ENCODE measurements around the gene CFAP74. TPM values are rescaled to one million over a fixed set of nuclear protein-coding genes. Genes with fewer than 3 reads are reported as not detected.
A peak's percentile ranks its signal among the peaks of the same experiment; 100 is the strongest.

Gene CFAP74
- polyA plus RNA-seq, 4 donors: 0.06 to 2.2 TPM; not detected in 2

DNA sequence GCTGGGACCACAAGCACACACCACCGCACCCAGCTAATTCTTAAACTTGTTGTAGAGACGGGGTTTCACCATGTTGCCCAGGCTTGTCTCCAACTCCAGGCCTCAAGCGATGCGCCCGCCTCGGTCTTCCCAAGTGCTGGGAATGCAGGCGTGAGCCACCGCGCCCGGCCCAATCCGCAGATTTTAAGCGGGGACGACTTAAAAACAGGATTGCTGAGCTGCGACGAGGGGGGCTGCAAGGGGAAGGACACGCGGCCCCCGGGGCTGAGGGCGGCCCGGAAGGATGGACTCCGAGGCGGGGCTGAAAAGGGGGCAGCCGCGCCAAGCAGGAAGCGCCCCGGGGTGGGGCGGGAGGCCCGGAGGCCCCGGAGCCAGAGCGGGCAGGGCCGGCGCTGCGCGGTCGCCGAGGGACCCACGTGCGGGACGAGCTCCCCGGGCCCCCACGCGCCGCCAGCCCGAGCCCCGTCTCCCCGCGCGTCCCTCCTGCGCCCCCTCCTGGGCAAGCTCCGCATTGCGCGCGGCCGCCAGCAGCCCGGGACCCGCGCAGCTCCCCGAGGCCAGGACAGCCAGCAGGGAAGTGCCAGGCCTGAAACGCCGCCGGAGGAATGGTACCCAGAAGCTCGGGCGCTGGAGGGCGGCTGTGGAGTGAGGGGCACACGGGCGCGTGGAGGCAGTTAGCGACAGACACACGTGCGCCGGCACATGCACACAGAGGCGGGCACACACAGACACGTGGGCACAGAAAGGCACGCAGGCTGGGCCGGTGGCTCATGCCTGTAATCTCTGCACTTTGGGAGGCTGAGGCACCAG is 41.1 kb upstream of the CFAP74 start:
- H3K36me3 ChIP-seq (ENCODE audit: control insufficient read depth in 3 of 3, insufficient read depth in 2 of 3, low read depth in 1 of 3, low read length in 3 of 3): no peaks in the 10 kb centered on the region
- 10 to 14% (median 13%) methylated on average over 55 to 75 of the region's 75 CpGs for WGBS, 3 donors
- H3K9me3 ChIP-seq (ENCODE audit: control insufficient read depth in 2 of 2, insufficient read depth in 1 of 2, low read depth in 1 of 2, low read length in 1 of 2): no peaks in the 10 kb centered on the region
- DNase-seq (peak; percentile 62 to 85), FAIRE-seq (no peak)
- peaks cover 0 to 6% (median 2%) of the 10 kb centered on the region in 3 donors for H3K27me3 ChIP-seq (ENCODE audit: control insufficient read depth in 3 of 3, insufficient read depth in 3 of 3, low read length in 3 of 3)
- H3K4me3 ChIP-seq (ENCODE audit: low read depth in 1 of 3, low read length in 3 of 3): peak overlapping the region in 1 of 3 donors; percentile 41
- H3K4me1 ChIP-seq (ENCODE audit: control insufficient read depth in 3 of 3, insufficient read depth in 2 of 3, low read depth in 1 of 3, low read length in 2 of 3): peaks cover 3 to 61% (median 4%) of the 10 kb centered on the region in 3 donors
- H3K27ac ChIP-seq (ENCODE audit: low read depth in 1 of 3, low read length in 2 of 3): no peak overlapping the region

DNA sequence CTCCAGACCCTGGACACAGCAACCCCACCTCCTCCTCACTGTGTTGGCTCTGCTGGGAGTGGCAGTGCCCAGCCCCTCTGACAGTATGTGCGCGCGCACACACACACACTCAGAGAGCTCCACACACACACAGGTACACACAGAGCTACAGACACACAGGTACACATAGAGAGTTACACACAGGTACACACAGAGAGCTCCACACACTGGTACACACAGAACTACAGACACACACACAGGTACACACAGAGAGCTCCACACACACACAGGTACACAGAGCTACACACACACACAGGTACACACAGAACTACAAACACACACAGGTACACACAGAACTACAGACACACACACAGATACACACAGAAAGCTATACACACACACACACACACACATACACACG is 40.3 kb upstream of the CFAP74 start:
- Histone ChIP-seq H3K4me1 (ENCODE audit: control insufficient read depth in 3 of 3, insufficient read depth in 2 of 3, low read depth in 1 of 3, low read length in 2 of 3) (peaks cover 3 to 53% (median 4%) of the 10 kb centered on the region in 3 donors), H3K36me3 (ENCODE audit: control insufficient read depth in 3 of 3, insufficient read depth in 2 of 3, low read depth in 1 of 3, low read length in 3 of 3) (no peaks in the 10 kb centered on the region), H3K27ac (ENCODE audit: low read depth in 1 of 3, low read length in 2 of 3) (no peak overlapping the region), H3K27me3 (ENCODE audit: control insufficient read depth in 3 of 3, insufficient read depth in 3 of 3, low read length in 3 of 3) (peaks cover 0 to 2% (median 0%) of the 10 kb centered on the region in 3 donors), H3K9me3 (ENCODE audit: control insufficient read depth in 2 of 2, insufficient read depth in 1 of 2, low read depth in 1 of 2, low read length in 1 of 2) (no peaks in the 10 kb centered on the region), H3K4me3 (ENCODE audit: low read depth in 1 of 3, low read length in 3 of 3) (no peak overlapping the region)
- FAIRE-seq: no peak
- no peak for DNase-seq
- WGBS, 3 donors: 93 to 99% (median 98%) methylated on average over 4 of the region's 4 CpGs

DNA sequence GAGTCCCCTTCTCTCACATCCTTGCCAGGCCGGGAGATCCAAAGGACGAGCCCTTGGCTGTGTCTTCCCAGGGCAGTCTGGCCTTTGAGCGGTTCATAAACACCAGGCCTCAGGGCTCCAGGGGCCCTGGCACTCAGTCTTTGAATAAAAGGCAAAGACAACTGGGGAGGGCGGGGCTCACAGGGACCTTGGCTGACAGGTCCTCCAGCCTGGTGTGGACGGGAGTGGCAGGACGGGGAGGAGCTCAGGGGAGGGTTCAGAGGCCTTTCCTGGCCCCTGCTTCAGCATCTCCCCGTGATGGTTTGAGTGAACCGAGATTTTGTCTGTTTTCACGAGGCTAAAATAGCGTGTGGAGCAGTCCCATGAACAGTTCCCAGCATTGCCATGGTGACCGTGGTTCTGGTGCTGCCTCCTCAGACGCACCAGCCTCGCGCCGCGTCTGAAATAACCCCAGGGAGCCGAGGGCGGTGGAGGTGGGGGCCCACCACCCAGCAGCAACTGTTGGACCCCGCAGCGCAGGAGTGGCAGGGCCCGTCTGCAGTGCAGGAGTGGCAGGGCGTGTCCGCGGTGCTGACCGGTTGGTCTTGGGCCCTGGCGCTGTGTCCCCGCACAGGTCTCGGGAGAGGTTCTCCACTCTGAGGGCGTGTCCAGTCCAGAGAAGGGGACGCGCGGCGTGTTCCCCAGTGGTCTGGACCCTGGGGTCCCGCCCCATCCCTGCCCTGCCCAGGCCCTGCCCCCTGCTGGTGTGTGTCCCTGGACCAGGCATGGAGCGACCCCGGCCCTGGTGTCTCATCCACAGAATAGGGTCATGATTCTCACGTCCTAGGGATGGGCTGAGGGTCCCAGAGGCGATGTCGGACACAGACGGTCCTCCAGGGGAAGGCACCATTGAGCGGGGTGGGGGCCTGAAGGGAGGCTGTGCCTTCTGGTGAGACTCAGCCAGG is 39.5 kb upstream of the CFAP74 start:
- Histone ChIP-seq H3K9me3 (ENCODE audit: control insufficient read depth in 2 of 2, insufficient read depth in 1 of 2, low read depth in 1 of 2, low read length in 1 of 2) (peaks cover 0 to under 1% of the 10 kb centered on the region in 2 donors), H3K27ac (ENCODE audit: low read depth in 1 of 3, low read length in 2 of 3) (no peak overlapping the region), H3K27me3 (ENCODE audit: control insufficient read depth in 3 of 3, insufficient read depth in 3 of 3, low read length in 3 of 3) (peaks cover 0 to 2% (median 0%) of the 10 kb centered on the region in 3 donors), H3K36me3 (ENCODE audit: control insufficient read depth in 3 of 3, insufficient read depth in 2 of 3, low read depth in 1 of 3, low read length in 3 of 3) (no peaks in the 10 kb centered on the region), H3K4me1 (ENCODE audit: control insufficient read depth in 3 of 3, insufficient read depth in 2 of 3, low read depth in 1 of 3, low read length in 2 of 3) (peaks cover 3 to 45% (median 3%) of the 10 kb centered on the region in 3 donors), H3K4me3 (ENCODE audit: low read depth in 1 of 3, low read length in 3 of 3) (no peak overlapping the region)
- 25 to 65% (median 42%) methylated on average over 40 to 41 of the region's 41 CpGs for WGBS, 3 donors
- DNase-seq (peak; percentile 67 to 68), FAIRE-seq (no peak)

DNA sequence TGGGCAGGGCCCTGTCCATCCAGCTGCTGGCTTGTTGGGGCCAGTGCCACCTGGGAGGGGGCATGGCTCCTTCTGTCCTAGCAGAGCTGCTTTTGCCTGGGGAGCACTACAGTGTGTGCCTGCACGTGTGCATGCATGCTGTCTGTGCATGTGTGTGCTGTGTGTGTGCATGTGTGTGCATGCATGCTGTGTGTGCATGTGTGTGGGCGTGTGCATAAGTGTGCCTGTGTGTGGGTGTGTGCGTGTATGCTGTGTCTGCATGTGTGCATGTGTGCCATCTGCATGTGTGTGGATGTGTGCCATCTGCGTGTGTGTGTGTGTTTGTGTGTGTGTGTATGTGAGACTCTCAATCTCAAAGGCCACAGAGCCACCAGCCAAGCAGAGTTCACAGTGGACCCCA is 38.3 kb upstream of the CFAP74 start:
- no peak for DNase-seq
- no peak overlapping the region for H3K27ac ChIP-seq (ENCODE audit: low read depth in 1 of 3, low read length in 2 of 3)
- H3K4me3 ChIP-seq (ENCODE audit: low read depth in 1 of 3, low read length in 3 of 3): no peak overlapping the region
- WGBS, 3 donors: 79 to 91% (median 84%) methylated on average over 4 of the region's 4 CpGs
- peaks cover 0 to 33% (median 0%) of the 10 kb centered on the region in 3 donors for H3K4me1 ChIP-seq (ENCODE audit: control insufficient read depth in 3 of 3, insufficient read depth in 2 of 3, low read depth in 1 of 3, low read length in 2 of 3)
- no peak for FAIRE-seq
- H3K36me3 ChIP-seq (ENCODE audit: control insufficient read depth in 3 of 3, insufficient read depth in 2 of 3, low read depth in 1 of 3, low read length in 3 of 3): no peaks in the 10 kb centered on the region
- H3K27me3 ChIP-seq (ENCODE audit: control insufficient read depth in 3 of 3, insufficient read depth in 3 of 3, low read length in 3 of 3): no peaks in the 10 kb centered on the region
- peaks cover 0 to 4% of the 10 kb centered on the region in 2 donors for H3K9me3 ChIP-seq (ENCODE audit: control insufficient read depth in 2 of 2, insufficient read depth in 1 of 2, low read depth in 1 of 2, low read length in 1 of 2)

DNA sequence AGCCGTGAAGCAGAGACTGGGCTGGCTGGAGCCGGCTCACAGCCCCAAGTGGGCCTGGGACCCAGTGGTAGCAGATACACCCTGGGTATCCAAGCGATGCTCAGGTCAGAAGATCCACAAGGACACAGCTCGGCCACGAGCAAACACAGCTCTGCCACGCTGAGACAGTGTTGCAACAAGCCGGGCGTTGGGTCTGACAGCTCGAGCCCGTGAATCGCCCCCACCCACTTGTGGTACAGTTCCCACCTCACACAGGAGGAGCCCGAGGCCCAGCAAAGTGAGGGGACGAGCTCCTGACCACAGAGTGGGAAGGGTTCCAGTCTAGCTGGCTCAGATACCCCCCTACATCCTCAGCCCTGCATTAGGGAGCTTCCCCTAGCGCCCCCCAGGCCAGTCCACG is 37.7 kb upstream of the CFAP74 start:
- 79 to 81% (median 81%) methylated on average over 13 to 15 of the region's 15 CpGs for WGBS, 3 donors
- DNase-seq (no peak), FAIRE-seq (no peak)
- H3K27ac ChIP-seq (ENCODE audit: low read depth in 1 of 3, low read length in 2 of 3): no peak overlapping the region
- peaks cover 0 to 27% (median 0%) of the 10 kb centered on the region in 3 donors for H3K4me1 ChIP-seq (ENCODE audit: control insufficient read depth in 3 of 3, insufficient read depth in 2 of 3, low read depth in 1 of 3, low read length in 2 of 3)
- H3K36me3 ChIP-seq (ENCODE audit: control insufficient read depth in 3 of 3, insufficient read depth in 2 of 3, low read depth in 1 of 3, low read length in 3 of 3): no peaks in the 10 kb centered on the region
- no peaks in the 10 kb centered on the region for H3K27me3 ChIP-seq (ENCODE audit: control insufficient read depth in 3 of 3, insufficient read depth in 3 of 3, low read length in 3 of 3)
- H3K4me3 ChIP-seq (ENCODE audit: low read depth in 1 of 3, low read length in 3 of 3): no peak overlapping the region
- peaks cover 0 to 4% of the 10 kb centered on the region in 2 donors for H3K9me3 ChIP-seq (ENCODE audit: control insufficient read depth in 2 of 2, insufficient read depth in 1 of 2, low read depth in 1 of 2, low read length in 1 of 2)

DNA sequence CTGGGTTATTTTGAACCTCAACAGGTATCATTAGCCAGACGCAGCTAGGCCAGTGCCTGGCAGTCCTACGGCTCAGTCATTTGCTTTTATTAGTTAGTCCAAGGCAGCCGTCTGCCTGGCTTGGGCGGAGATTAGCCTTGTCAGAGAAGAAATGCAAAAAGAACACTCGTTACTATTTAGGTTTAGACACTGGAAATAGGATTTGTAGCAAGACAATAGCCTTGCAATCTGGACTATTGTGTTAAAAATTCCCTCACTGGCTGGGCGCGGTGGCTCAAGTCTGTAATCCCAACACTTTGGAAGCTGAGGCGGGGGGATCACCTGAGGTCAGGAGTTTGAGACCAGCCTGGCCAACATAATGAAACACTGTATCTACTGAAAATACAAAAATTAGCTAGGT is 35.7 kb upstream of the CFAP74 start:
- no peak for FAIRE-seq
- H3K36me3 ChIP-seq (ENCODE audit: control insufficient read depth in 3 of 3, insufficient read depth in 2 of 3, low read depth in 1 of 3, low read length in 3 of 3): no peaks in the 10 kb centered on the region
- 85 to 89% (median 86%) methylated on average over 8 of the region's 8 CpGs for WGBS, 3 donors
- H3K4me1 ChIP-seq (ENCODE audit: control insufficient read depth in 3 of 3, insufficient read depth in 2 of 3, low read depth in 1 of 3, low read length in 2 of 3): peaks cover 0 to 12% (median 0%) of the 10 kb centered on the region in 3 donors
- no peak overlapping the region for H3K27ac ChIP-seq (ENCODE audit: low read depth in 1 of 3, low read length in 2 of 3)
- no peak overlapping the region for H3K4me3 ChIP-seq (ENCODE audit: low read depth in 1 of 3, low read length in 3 of 3)
- no peaks in the 10 kb centered on the region for H3K27me3 ChIP-seq (ENCODE audit: control insufficient read depth in 3 of 3, insufficient read depth in 3 of 3, low read length in 3 of 3)
- peaks cover 0 to 4% of the 10 kb centered on the region in 2 donors for H3K9me3 ChIP-seq (ENCODE audit: control insufficient read depth in 2 of 2, insufficient read depth in 1 of 2, low read depth in 1 of 2, low read length in 1 of 2)
- DNase-seq: no peak

DNA sequence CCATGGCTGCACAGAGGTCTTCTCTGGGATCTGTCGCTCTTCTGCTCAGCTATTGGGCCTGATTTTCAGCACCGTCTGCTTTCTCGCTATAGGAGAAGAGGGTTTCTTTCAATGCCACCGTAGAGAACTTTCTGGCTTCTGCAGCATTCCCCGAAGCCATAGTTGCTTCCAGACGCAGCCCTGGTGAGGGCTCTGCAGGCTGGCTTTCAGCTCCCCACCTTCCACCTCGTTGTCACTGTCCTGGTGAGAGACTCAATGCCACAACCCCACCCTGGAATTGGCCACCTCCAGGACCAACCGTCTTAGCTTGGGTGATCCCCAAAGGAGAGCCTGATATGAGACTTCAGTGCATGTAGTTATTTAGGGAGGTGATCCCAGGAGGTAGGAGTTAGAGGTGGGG is 34.6 kb upstream of the CFAP74 start:
- Histone ChIP-seq H3K27ac (ENCODE audit: low read depth in 1 of 3, low read length in 2 of 3) (no peak overlapping the region), H3K27me3 (ENCODE audit: control insufficient read depth in 3 of 3, insufficient read depth in 3 of 3, low read length in 3 of 3) (peaks cover 0 to 1% (median 0%) of the 10 kb centered on the region in 3 donors), H3K4me3 (ENCODE audit: low read depth in 1 of 3, low read length in 3 of 3) (no peak overlapping the region), H3K9me3 (ENCODE audit: control insufficient read depth in 2 of 2, insufficient read depth in 1 of 2, low read depth in 1 of 2, low read length in 1 of 2) (peaks cover 0 to 4% of the 10 kb centered on the region in 2 donors), H3K36me3 (ENCODE audit: control insufficient read depth in 3 of 3, insufficient read depth in 2 of 3, low read depth in 1 of 3, low read length in 3 of 3) (no peaks in the 10 kb centered on the region), H3K4me1 (ENCODE audit: control insufficient read depth in 3 of 3, insufficient read depth in 2 of 3, low read depth in 1 of 3, low read length in 2 of 3) (peaks cover 0 to 6% (median 0%) of the 10 kb centered on the region in 3 donors)
- 85 to 89% (median 86%) methylated on average over 8 of the region's 8 CpGs for WGBS, 3 donors
- no peak for FAIRE-seq
- DNase-seq: no peak

DNA sequence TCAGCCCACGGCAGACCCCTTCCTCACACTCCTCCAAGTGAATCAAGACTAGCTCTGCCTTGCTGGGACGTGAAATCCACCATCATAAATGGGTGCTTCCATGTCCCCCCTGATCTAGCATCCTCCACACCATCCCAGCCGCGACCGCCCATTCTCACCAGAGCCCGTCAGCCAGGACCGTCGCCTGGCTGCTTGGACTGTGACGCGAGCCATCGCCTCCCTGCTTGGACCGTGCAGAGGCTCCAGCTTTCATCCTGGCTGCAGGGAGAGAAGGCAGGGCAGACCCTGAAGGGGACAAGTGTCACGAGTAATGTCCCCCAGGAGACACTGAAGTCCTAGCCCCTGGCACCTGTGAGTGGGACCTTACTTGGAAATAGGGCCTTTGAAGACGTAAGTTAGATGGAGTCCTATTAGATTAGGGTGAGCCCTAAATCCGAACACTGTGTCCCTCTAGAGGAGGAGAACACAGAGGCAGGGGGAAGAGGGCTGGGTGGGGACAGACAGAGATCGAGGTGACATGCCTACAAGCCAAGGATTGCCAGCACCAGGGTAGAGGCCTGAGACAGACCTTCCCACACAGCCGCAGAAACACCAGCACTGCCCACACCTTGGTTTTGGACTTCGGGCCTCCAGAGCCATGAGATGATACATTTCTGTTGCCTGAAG is 33.9 kb upstream of the CFAP74 start:
- peaks cover 0 to 4% of the 10 kb centered on the region in 2 donors for H3K9me3 ChIP-seq (ENCODE audit: control insufficient read depth in 2 of 2, insufficient read depth in 1 of 2, low read depth in 1 of 2, low read length in 1 of 2)
- DNase-seq (no peak), FAIRE-seq (no peak)
- H3K27ac ChIP-seq (ENCODE audit: low read depth in 1 of 3, low read length in 2 of 3): no peak overlapping the region
- WGBS, 3 donors: 79 to 85% (median 82%) methylated on average over 18 of the region's 18 CpGs
- H3K27me3 ChIP-seq (ENCODE audit: control insufficient read depth in 3 of 3, insufficient read depth in 3 of 3, low read length in 3 of 3): peaks cover 0 to 8% (median 0%) of the 10 kb centered on the region in 3 donors
- no peaks in the 10 kb centered on the region for H3K36me3 ChIP-seq (ENCODE audit: control insufficient read depth in 3 of 3, insufficient read depth in 2 of 3, low read depth in 1 of 3, low read length in 3 of 3)
- no peaks in the 10 kb centered on the region for H3K4me1 ChIP-seq (ENCODE audit: control insufficient read depth in 3 of 3, insufficient read depth in 2 of 3, low read depth in 1 of 3, low read length in 2 of 3)
- H3K4me3 ChIP-seq (ENCODE audit: low read depth in 1 of 3, low read length in 3 of 3): no peak overlapping the region

Measured in small intestine (tissue), 7 donors.